Middle frontal gyrus (tissue), 1 donor: Measurements from ENCODE around the gene DUSP7.

Source experiments
- DNase-seq: peaks from one replicate; pipeline ENCODE4 v3.0.0-alpha.2; 2015; ENCODE audit warnings: low spot score; ENCODE audit errors: extremely low spot score

DUSP7 gene

GRCh38 chr3:52056521-52056967 lies at the start of gene DUSP7:
Gene DUSP7, minus strand, starts transcription at chr3:52056571. Its CDS starts 205 bp downstream, at chr3:52056366.
- DNase-seq = peak; percentile 74

GRCh38 chr3:52104684-52105640 lies 48.6 kb upstream of the DUSP7 start:
- no peak for DNase-seq

GRCh38 chr3:52102934-52103333 lies 46.6 kb upstream of the DUSP7 start:
- DNase-seq = no peak

- no peak for DNase-seq
Measured at GRCh38 chr3:52099001-52099401, 42.6 kb upstream of the DUSP7 start.

- no peak for DNase-seq
Measured at GRCh38 chr3:52097851-52098507, 41.6 kb upstream of the DUSP7 start.

GRCh38 chr3:52095990-52096775 lies 39.8 kb upstream of the DUSP7 start:
- no peak for DNase-seq

- no peak for DNase-seq
Measured at GRCh38 chr3:52094571-52095485, 38.5 kb upstream of the DUSP7 start.

GRCh38 chr3:52093756-52094545 lies 37.6 kb upstream of the DUSP7 start:
- DNase-seq = no peak

GRCh38 chr3:52092891-52093290 lies 36.5 kb upstream of the DUSP7 start:
- DNase-seq = no peak

GRCh38 chr3:52092271-52092660 lies 35.9 kb upstream of the DUSP7 start:
- no peak for DNase-seq

GRCh38 chr3:52091586-52092270 lies 35.4 kb upstream of the DUSP7 start:
- DNase-seq = no peak

GRCh38 chr3:52090933-52091468 lies 34.6 kb upstream of the DUSP7 start:
- DNase-seq = no peak

- DNase-seq = peak; percentile 55
Measured at GRCh38 chr3:52090131-52090932, 34.0 kb upstream of the DUSP7 start.

- DNase-seq = no peak
Measured at GRCh38 chr3:52089691-52090090, 33.3 kb upstream of the DUSP7 start.

GRCh38 chr3:52088445-52089367 lies 32.3 kb upstream of the DUSP7 start:
- no peak for DNase-seq

GRCh38 chr3:52087731-52088130 lies 31.4 kb upstream of the DUSP7 start:
- DNase-seq = no peak
